ENCODE measurements around the gene PSD4. TPM values are rescaled to one million over a fixed set of nuclear protein-coding genes. Genes with fewer than 3 reads are reported as not detected.

PSD4 gene
- total and polyA plus RNA-seq, 2 of the 8 experiments (the other 6 are each of a cell fraction or from before 2014, with no cell fraction given): 0.53 to 1.2 TPM

GRCh38 chr2:113228351-113228750, 54.6 kb downstream of the PSD4 start (continued):
- TF ChIP-seq HDAC2 (IDR thresholded peaks at IDR 0.05; ENCODE audit: borderline replicate concordance in 1 of 2, low read depth in 2 of 2, low read length in 2 of 2) (no peak), CHD2 (IDR thresholded peaks at IDR 0.05; ENCODE audit: low read length) (no peak), POU5F1 (IDR thresholded peaks at IDR 0.05; ENCODE audit: low read depth, low read length) (no peak)
